ENCODE data around the gene GABRD. TPM values are rescaled to one million over a fixed set of nuclear protein-coding genes. Genes with fewer than 3 reads are reported as not detected.
A peak's percentile ranks its signal among the peaks of the same experiment; 100 is the strongest.

The GABRD gene
- total RNA-seq, 1 donor from 2014 or later = under 0.01 TPM

GRCh38 chr1:1985375-1986050 is 33.6 kb upstream of the GABRD start:
- Histone ChIP-seq H3K36me3 (ENCODE audit: control insufficient read depth in 3 of 3, insufficient read depth in 3 of 3, low read length in 3 of 3) (no peaks in the 10 kb centered on the region), H3K9me3 (ENCODE audit: control insufficient read depth in 3 of 3, low read length in 3 of 3) (no peaks in the 10 kb centered on the region), H3K27ac (ENCODE audit: low read depth, low read length) (no peak overlapping the region), H3K27me3 (ENCODE audit: control insufficient read depth in 3 of 3, insufficient read depth in 3 of 3, low read length in 3 of 3) (peaks cover 27 to 53% (median 38%) of the 10 kb centered on the region in 3 donors), H3K4me3 (ENCODE audit: low read length in 3 of 3) (no peak overlapping the region), H3K9ac (ENCODE audit: low read depth in 1 of 3, low read length in 3 of 3) (no peak overlapping the region), H3K4me1 (ENCODE audit: control insufficient read depth in 3 of 3, insufficient read depth in 3 of 3, low read length in 3 of 3) (peaks cover 2 to 10% (median 8%) of the 10 kb centered on the region in 3 donors)

- H3K9ac ChIP-seq (ENCODE audit: low read depth in 1 of 3, low read length in 3 of 3) = no peak overlapping the region
- H3K4me3 ChIP-seq (ENCODE audit: low read length in 3 of 3) = no peak overlapping the region
- peaks cover 2 to 10% (median 8%) of the 10 kb centered on the region in 3 donors for H3K4me1 ChIP-seq (ENCODE audit: control insufficient read depth in 3 of 3, insufficient read depth in 3 of 3, low read length in 3 of 3)
- H3K9me3 ChIP-seq (ENCODE audit: control insufficient read depth in 3 of 3, low read length in 3 of 3) = no peaks in the 10 kb centered on the region
- H3K27me3 ChIP-seq (ENCODE audit: control insufficient read depth in 3 of 3, insufficient read depth in 3 of 3, low read length in 3 of 3) = peaks cover 30 to 53% (median 38%) of the 10 kb centered on the region in 3 donors
- H3K27ac ChIP-seq (ENCODE audit: low read depth, low read length) = no peak overlapping the region
- H3K36me3 ChIP-seq (ENCODE audit: control insufficient read depth in 3 of 3, insufficient read depth in 3 of 3, low read length in 3 of 3) = no peaks in the 10 kb centered on the region
Measured at GRCh38 chr1:1986451-1987141, 32.5 kb upstream of the GABRD start.

- Histone ChIP-seq H3K27ac (ENCODE audit: low read depth, low read length) (no peak overlapping the region), H3K27me3 (ENCODE audit: control insufficient read depth in 3 of 3, insufficient read depth in 3 of 3, low read length in 3 of 3) (peaks cover 30 to 53% (median 38%) of the 10 kb centered on the region in 3 donors), H3K9ac (ENCODE audit: low read depth in 1 of 3, low read length in 3 of 3) (no peak overlapping the region), H3K4me1 (ENCODE audit: control insufficient read depth in 3 of 3, insufficient read depth in 3 of 3, low read length in 3 of 3) (peaks cover 2 to 10% (median 8%) of the 10 kb centered on the region in 3 donors), H3K9me3 (ENCODE audit: control insufficient read depth in 3 of 3, low read length in 3 of 3) (no peaks in the 10 kb centered on the region), H3K36me3 (ENCODE audit: control insufficient read depth in 3 of 3, insufficient read depth in 3 of 3, low read length in 3 of 3) (no peaks in the 10 kb centered on the region), H3K4me3 (ENCODE audit: low read length in 3 of 3) (no peak overlapping the region)
Measured at GRCh38 chr1:1987142-1987510, 32.0 kb upstream of the GABRD start.

- H3K4me1 ChIP-seq (ENCODE audit: control insufficient read depth in 3 of 3, insufficient read depth in 3 of 3, low read length in 3 of 3) = peaks cover 2 to 10% (median 8%) of the 10 kb centered on the region in 3 donors
- no peak overlapping the region for H3K27ac ChIP-seq (ENCODE audit: low read depth, low read length)
- peaks cover 30 to 45% (median 35%) of the 10 kb centered on the region in 3 donors for H3K27me3 ChIP-seq (ENCODE audit: control insufficient read depth in 3 of 3, insufficient read depth in 3 of 3, low read length in 3 of 3)
- H3K4me3 ChIP-seq (ENCODE audit: low read length in 3 of 3) = no peak overlapping the region
- H3K9ac ChIP-seq (ENCODE audit: low read depth in 1 of 3, low read length in 3 of 3) = no peak overlapping the region
- no peaks in the 10 kb centered on the region for H3K9me3 ChIP-seq (ENCODE audit: control insufficient read depth in 3 of 3, low read length in 3 of 3)
- H3K36me3 ChIP-seq (ENCODE audit: control insufficient read depth in 3 of 3, insufficient read depth in 3 of 3, low read length in 3 of 3) = no peaks in the 10 kb centered on the region
Measured at GRCh38 chr1:1988061-1988945, 30.8 kb upstream of the GABRD start.

- H3K27ac ChIP-seq (ENCODE audit: low read depth, low read length) = peak overlapping the region; percentile 72
- peaks cover 2 to 10% (median 8%) of the 10 kb centered on the region in 3 donors for H3K4me1 ChIP-seq (ENCODE audit: control insufficient read depth in 3 of 3, insufficient read depth in 3 of 3, low read length in 3 of 3)
Measured at GRCh38 chr1:1989102-1989542, 30.0 kb upstream of the GABRD start.

GRCh38 chr1:1989789-1990188 is 29.4 kb upstream of the GABRD start:
- Histone ChIP-seq H3K36me3 (ENCODE audit: control insufficient read depth in 3 of 3, insufficient read depth in 3 of 3, low read length in 3 of 3) (no peaks in the 10 kb centered on the region), H3K27ac (ENCODE audit: low read depth, low read length) (peak overlapping the region; percentile 72), H3K4me3 (ENCODE audit: low read length in 3 of 3) (no peak overlapping the region), H3K9me3 (ENCODE audit: control insufficient read depth in 3 of 3, low read length in 3 of 3) (no peaks in the 10 kb centered on the region), H3K27me3 (ENCODE audit: control insufficient read depth in 3 of 3, insufficient read depth in 3 of 3, low read length in 3 of 3) (peaks cover 34 to 41% (median 40%) of the 10 kb centered on the region in 3 donors), H3K4me1 (ENCODE audit: control insufficient read depth in 3 of 3, insufficient read depth in 3 of 3, low read length in 3 of 3) (peaks cover 2 to 10% (median 8%) of the 10 kb centered on the region in 3 donors), H3K9ac (ENCODE audit: low read depth in 1 of 3, low read length in 3 of 3) (no peak overlapping the region)

More at GRCh38 chr1:1989102-1989542, 30.0 kb upstream of the GABRD start:
- Histone ChIP-seq H3K36me3 (ENCODE audit: control insufficient read depth in 3 of 3, insufficient read depth in 3 of 3, low read length in 3 of 3) (no peaks in the 10 kb centered on the region), H3K27me3 (ENCODE audit: control insufficient read depth in 3 of 3, insufficient read depth in 3 of 3, low read length in 3 of 3) (peaks cover 30 to 45% (median 35%) of the 10 kb centered on the region in 3 donors), H3K9me3 (ENCODE audit: control insufficient read depth in 3 of 3, low read length in 3 of 3) (no peaks in the 10 kb centered on the region), H3K4me3 (ENCODE audit: low read length in 3 of 3) (no peak overlapping the region), H3K9ac (ENCODE audit: low read depth in 1 of 3, low read length in 3 of 3) (no peak overlapping the region)

GRCh38 chr1:1990222-1990621 is 28.9 kb upstream of the GABRD start:
- Histone ChIP-seq H3K27ac (ENCODE audit: low read depth, low read length) (peak overlapping the region; percentile 72), H3K36me3 (ENCODE audit: control insufficient read depth in 3 of 3, insufficient read depth in 3 of 3, low read length in 3 of 3) (no peaks in the 10 kb centered on the region), H3K9me3 (ENCODE audit: control insufficient read depth in 3 of 3, low read length in 3 of 3) (no peaks in the 10 kb centered on the region), H3K9ac (ENCODE audit: low read depth in 1 of 3, low read length in 3 of 3) (no peak overlapping the region), H3K27me3 (ENCODE audit: control insufficient read depth in 3 of 3, insufficient read depth in 3 of 3, low read length in 3 of 3) (peaks cover 34 to 42% (median 41%) of the 10 kb centered on the region in 3 donors), H3K4me1 (ENCODE audit: control insufficient read depth in 3 of 3, insufficient read depth in 3 of 3, low read length in 3 of 3) (peaks cover 2 to 10% (median 8%) of the 10 kb centered on the region in 3 donors), H3K4me3 (ENCODE audit: low read length in 3 of 3) (no peak overlapping the region)

- Histone ChIP-seq H3K9ac (ENCODE audit: low read depth in 1 of 3, low read length in 3 of 3) (no peak overlapping the region), H3K4me1 (ENCODE audit: control insufficient read depth in 3 of 3, insufficient read depth in 3 of 3, low read length in 3 of 3) (peaks cover 0 to 4% (median 3%) of the 10 kb centered on the region in 3 donors), H3K4me3 (ENCODE audit: low read length in 3 of 3) (no peak overlapping the region), H3K9me3 (ENCODE audit: control insufficient read depth in 3 of 3, low read length in 3 of 3) (no peaks in the 10 kb centered on the region), H3K27ac (ENCODE audit: low read depth, low read length) (no peak overlapping the region), H3K27me3 (ENCODE audit: control insufficient read depth in 3 of 3, insufficient read depth in 3 of 3, low read length in 3 of 3) (peaks cover 12 to 21% (median 13%) of the 10 kb centered on the region in 3 donors), H3K36me3 (ENCODE audit: control insufficient read depth in 3 of 3, insufficient read depth in 3 of 3, low read length in 3 of 3) (no peaks in the 10 kb centered on the region)
Measured at GRCh38 chr1:1994536-1994935, 24.6 kb upstream of the GABRD start.

- no peaks in the 10 kb centered on the region for H3K9me3 ChIP-seq (ENCODE audit: control insufficient read depth in 3 of 3, low read length in 3 of 3)
- H3K27me3 ChIP-seq (ENCODE audit: control insufficient read depth in 3 of 3, insufficient read depth in 3 of 3, low read length in 3 of 3) = peaks cover 9 to 18% (median 17%) of the 10 kb centered on the region in 3 donors
- no peaks in the 10 kb centered on the region for H3K36me3 ChIP-seq (ENCODE audit: control insufficient read depth in 3 of 3, insufficient read depth in 3 of 3, low read length in 3 of 3)
- no peaks in the 10 kb centered on the region for H3K4me1 ChIP-seq (ENCODE audit: control insufficient read depth in 3 of 3, insufficient read depth in 3 of 3, low read length in 3 of 3)
- H3K9ac ChIP-seq (ENCODE audit: low read depth in 1 of 3, low read length in 3 of 3) = no peak overlapping the region
- no peak overlapping the region for H3K4me3 ChIP-seq (ENCODE audit: low read length in 3 of 3)
- no peak overlapping the region for H3K27ac ChIP-seq (ENCODE audit: low read depth, low read length)
Measured at GRCh38 chr1:1996207-1996651, 22.9 kb upstream of the GABRD start.

Measured in skeletal muscle tissue (tissue), 4 donors.